ENCODE results near the gene PAX4.

The PAX4 gene

DNA sequence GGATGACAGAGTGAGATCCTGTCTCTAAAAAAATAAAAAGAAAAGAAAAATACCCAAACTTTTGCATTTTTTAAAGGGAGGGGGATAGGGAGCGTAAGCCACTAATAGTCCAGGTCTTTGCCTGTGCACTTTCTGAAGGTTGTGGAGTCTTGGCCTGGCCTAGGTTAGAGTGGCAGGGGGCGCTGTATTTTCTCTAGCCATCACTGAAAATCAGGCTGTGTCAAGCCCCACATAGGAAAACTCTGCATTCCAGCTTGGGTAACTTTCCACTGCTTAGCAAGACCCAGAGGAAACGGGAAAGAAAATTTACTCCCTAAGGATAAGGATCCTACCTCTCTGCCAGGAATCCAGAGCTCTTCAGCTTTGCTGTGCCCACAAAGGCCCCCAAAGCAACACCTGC is 10.5 kb upstream of the PAX4 start:
- no peak for DNase-seq

DNA sequence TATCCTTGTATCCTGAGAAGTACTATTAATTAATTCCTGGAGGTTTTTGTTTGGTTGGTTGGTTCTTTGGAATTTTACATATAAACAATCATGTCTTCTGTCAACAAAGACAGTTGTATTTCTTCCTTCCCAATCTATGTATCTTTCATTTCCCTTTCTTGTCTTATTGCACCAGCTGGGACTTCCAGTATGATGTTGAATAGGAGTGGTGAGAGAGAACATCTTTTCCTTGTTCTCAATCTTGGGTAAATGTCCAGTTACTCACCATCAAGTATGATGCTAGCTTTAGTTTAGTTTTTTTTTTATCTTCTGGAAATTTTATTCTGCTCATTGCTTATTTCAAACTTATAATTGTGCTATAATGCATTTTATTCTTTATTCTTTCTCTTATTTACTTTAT is 7.4 kb upstream of the PAX4 start:
- no peak for DNase-seq

DNA sequence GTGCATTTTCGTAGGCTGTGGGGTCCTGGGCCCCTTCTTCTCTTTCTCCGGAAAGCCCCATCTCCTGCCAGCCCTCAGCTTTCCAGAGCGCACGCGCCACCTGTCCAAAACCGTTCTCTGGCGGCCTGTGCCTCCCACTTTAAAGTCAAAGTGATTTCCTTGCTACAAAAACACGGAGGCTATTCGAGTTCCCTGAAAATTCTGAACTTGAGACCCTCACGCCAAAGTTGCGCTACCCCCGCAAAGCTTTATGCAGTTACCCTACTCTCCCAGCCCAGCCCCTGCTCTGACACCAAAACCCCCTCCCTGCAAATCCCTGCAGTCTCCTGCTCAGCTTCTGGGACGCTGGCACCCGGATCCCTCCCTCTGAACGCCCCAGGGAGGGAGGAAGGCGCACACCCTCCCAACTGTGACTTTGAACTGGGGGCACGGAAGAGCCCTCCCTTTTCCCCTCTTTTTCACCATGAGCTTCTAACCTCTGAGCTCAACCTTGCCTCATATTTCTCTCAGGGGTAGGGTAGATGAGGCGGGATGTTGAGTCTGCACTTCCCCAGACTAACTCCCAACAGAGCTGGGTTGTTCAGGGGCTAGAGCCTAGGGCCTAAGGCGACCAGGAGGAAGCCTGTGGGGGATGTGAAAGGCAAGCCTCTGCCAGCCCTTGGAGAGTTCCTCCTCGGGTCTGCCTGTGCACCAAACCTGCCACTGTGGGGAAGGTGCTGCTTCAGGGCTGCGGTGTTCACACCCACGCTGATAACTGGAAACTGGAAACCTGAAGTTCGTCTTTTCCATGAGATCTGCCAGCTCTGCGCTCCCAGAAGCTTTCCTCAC is 2.7 kb upstream of the PAX4 start:
- no peak for DNase-seq

DNA sequence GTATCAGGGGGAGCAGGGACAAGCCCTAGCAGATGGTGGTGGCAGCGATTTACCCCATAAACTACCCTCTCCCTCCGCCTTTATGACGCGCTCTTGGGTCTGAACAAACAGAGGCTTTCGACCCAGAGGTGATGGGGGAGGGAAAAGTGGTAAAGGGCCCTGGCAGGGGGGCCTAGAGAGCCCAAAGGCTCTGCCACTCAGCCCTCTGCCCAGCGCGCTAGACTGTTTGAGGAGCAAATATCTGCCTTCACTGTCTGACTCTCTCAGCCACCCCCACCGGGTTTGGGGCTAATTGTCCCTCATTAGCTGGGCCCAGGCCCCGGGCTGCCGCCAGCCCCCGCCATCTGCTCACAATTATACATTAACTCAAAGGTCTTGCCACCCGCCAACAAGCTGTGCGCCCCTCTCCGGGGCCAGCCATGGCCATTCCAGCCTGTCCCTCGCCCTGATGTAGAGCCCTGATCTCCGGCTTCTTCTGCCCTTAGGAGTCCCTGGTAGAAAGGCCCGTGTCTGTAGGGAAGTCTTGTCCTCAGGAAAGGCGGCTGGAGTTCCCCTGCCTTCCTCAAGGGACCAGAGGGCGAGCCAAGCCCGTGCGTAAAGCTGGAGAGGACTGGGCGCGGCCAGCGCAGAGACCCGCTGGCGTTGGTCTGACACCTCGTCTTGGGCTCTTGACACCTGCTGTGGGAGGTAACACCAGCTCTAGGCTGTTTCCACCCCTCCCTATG is 1.9 kb upstream of the PAX4 start:
- DNase-seq: no peak

DNA sequence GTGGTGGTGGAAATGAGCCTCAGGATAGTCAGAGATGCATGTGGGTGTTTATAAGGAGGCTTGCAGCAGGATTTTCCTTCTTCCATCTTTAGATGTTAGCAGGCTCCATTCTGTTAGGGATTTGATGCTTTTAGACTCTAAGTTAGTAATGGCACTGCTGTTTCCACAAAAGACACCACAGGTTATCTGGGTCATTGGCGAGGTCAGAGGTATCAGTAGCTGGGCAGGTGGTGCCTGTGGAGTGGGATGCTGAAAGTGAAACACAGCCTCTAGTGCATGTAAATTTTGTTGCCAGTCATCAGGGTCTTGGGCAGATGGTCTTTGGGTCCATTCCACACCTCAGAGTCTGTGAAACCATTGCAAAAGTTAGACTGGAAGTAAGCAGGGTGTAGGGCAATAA is 833 bp upstream of the PAX4 start:
- no peak for DNase-seq

DNA sequence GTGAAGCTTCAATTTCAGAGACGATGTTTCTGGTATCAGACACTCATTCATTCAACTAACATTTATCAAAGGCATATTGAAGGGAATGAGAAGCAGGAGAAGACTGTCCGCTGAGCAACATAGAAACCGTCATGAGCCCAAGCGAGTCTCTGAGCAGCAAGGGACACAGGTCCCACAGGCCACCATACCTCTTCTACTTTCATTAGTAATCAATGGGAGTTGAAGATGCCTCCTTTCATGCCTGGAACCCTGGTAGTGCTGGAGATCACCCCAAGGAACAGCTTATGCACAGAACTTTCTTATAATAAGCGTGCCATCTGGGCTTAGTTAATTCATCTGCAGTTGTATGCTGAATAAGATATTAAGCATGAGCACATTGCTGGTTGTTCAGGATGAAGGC is 1.2 kb downstream of the PAX4 start:
- DNase-seq: no peak

DNA sequence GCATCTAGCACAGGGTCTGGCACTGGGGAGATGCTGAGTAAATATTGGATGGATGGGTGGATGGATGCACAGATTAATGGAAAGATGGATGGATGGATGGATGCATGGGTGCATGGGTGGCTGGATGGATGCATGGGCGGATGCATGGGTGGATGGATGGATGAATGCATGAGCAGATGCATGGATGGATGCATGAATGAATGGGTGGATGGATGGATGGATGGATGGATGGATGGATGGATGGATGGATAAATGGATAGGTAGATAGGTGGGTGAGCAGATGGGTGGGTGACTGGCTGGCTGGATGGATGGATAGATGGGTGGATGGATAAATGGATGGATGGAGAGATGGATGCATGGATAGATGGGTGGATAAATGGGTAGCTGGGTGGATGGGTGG is 5.7 kb downstream of the PAX4 start:
- DNase-seq: no peak

DNA sequence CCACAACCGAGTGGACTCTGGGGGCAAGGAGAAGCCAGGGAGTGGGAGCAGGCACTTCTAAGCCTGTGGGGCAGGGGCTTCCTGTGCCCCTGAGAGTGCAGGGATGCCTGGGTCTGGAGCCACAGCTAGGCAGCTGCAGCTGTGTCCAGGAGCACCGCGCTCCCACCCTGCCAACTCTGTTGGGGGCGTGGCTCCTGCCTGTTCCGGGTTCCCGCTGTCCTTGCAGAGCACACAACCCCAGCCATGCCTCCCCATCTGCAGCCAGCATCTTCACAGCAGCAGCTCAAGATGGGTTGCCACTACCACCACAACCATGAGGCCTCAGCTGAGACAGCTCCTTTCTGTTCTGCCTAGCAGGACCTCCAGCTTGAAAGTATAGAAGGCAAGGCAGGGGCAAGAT is 8.6 kb downstream of the PAX4 start:
- no peak for DNase-seq

DNA sequence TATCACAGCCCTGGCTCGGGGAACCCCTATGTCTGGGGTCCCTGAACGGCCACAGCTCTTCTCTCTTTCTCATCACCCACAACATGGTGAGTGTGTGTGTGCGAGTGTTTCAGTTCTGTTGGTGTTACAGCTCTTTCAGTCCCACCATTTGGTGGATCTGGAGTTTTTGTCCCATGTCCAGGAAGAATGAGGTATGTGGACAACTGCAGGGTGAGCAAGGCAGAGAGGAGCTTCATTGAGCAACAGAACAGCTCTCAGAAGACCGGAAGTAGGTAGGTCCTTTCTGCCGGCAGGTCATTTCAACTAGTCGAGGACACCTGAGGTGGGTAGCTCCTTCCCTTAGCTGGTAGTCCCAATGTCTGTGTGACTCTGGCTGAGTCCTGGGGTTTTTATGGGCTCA is 9.5 kb downstream of the PAX4 start:
- DNase-seq: no peak

DNA sequence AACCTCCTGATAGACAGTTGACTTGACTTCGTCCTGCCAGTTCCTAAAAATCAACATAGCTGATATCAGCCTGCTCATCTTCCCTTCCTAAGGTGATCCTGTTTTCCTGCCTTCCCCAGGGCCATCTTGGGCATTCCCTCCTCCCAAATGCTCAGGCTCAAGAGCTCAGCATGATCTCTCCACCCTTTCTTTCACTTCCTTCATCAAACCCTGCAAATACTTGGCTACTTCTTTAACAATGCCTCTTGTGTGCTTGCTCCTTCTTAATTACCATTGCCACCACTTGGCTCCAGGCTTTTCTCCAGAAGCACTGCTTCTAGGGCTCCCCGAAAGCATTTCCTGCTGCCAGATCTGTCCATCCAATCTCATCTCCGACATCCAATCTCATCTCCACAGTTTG is 17.1 kb downstream of the PAX4 start:
- DNase-seq: no peak

DNA sequence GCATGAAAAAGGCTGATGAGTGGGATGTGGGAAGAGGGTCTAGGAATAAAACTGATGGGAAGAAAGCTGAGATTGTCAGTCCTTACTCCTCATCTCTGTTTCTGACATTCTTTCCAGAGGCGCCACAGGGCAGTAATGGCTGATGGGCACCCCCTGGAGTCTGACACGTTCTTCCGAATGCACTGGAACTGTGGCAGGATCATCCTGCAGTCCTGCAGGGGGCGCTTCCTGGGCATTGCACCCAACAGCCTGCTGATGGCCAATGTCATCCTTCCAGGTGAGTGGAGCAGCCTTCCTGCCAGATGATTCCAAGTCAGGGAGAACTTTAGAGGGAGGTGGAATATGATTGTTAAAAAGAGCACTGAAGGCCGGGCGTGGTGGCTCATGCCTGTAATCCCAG is 19.6 kb downstream of the PAX4 start:
- DNase-seq: no peak

DNA sequence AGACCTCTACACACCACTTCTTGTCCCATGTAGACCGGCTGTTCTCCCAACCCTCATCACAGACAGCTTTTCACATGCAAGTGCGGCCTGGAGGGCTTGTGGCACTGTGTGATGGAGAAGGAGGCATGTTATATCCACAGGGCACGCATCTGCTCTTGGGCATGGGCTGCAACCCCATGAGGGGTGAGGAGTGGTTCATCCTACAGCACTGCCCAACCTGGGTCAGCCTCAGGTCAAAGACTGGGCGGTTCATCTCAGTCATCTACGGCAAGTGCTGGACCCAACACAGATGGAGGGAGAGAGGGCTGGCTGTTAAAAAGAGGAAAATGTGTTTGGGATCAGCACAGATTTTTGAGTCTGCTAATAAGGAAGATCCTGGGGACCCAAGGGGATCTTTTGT is 22.2 kb downstream of the PAX4 start:
- no peak for DNase-seq

DNA sequence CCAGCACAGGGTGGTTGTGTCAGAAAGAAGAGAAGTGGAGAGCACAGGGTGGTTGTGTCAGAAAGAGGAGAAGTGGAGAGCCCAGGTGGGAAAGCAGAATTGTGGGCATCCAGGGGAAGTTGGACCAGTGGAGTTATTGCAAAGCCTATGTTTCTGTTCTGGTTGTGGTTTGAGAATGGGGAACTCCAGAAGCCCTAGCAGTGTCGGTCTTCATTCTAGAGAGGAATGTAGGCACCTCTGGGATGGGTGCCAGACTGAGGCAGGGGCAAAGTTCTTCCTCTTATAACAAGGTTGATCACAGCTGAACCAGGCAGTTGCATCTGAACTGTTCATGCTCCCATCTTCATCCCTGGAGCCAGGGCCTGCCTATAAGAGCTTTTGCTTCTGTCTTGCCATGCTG is 23.5 kb downstream of the PAX4 start:
- DNase-seq: no peak

DNA sequence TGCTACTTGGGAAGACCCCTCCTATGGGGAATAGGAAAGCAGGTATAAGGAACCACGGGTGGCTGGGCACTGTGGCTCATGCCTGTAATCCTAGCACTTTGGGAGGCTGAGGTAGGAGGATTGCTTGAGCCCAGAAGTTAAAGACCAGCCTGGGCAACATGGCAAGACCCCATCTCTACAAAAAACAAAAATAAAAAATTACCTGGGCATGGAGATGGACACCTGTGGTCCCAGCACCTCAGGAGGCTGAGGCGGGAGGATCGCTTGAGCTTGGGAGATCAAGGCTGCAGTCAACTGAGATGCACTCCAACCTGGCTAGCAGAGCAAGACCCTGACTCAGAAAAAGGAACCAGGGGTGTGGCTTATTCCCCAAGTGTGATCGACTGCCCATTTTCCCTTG is 25.4 kb downstream of the PAX4 start:
- no peak for DNase-seq

DNA sequence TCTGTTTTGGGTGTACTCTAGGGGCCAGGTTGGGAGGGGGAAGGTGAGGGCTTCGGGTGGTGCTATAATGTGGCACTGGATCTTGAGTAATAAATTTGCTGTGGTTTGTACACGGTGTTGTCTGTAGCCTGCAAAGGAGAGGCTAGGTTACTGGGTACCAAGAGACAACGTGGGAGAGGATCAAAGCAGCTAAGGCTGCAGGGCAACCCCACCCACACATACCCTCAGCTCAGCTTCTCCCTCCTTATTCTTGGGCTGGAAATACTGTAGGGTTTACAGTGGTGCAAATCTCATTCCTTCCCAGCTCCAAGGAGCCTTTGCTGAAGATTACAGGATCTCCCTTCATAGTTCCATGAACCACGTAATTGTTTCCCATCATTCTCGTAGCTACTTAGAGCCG is 26.4 kb downstream of the PAX4 start:
- no peak for DNase-seq

DNA sequence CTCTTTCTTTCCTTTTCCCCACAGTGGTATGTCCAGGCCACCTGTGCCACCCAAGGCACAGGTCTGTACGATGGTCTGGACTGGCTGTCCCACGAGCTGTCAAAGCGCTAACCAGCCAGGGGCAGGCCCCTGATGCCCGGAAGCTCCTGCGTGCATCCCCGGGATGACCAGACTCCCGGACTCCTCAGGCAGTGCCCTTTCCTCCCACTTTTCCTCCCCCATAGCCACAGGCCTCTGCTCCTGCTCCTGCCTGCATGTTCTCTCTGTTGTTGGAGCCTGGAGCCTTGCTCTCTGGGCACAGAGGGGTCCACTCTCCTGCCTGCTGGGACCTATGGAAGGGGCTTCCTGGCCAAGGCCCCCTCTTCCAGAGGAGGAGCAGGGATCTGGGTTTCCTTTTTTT is 26.8 kb downstream of the PAX4 start:
- DNase-seq: no peak

DNA sequence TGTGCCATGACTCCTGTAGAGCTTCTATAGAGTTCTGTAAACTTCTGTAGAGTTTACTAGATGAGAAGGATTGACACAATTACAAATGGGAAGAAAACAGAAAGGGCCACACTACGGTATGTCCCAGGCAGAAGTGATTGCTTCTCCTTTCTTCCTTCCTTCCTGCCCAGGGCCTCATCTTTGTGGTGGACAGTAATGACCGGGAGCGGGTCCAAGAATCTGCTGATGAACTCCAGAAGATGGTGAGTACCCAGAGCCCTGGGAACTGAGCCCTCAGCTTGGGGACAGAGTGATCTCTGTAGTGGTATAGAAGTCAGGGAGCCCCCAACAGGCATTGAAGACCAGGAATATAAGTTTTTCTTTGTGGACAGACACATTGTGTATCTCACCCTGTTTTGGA is 28.0 kb downstream of the PAX4 start:
- no peak for DNase-seq

DNA sequence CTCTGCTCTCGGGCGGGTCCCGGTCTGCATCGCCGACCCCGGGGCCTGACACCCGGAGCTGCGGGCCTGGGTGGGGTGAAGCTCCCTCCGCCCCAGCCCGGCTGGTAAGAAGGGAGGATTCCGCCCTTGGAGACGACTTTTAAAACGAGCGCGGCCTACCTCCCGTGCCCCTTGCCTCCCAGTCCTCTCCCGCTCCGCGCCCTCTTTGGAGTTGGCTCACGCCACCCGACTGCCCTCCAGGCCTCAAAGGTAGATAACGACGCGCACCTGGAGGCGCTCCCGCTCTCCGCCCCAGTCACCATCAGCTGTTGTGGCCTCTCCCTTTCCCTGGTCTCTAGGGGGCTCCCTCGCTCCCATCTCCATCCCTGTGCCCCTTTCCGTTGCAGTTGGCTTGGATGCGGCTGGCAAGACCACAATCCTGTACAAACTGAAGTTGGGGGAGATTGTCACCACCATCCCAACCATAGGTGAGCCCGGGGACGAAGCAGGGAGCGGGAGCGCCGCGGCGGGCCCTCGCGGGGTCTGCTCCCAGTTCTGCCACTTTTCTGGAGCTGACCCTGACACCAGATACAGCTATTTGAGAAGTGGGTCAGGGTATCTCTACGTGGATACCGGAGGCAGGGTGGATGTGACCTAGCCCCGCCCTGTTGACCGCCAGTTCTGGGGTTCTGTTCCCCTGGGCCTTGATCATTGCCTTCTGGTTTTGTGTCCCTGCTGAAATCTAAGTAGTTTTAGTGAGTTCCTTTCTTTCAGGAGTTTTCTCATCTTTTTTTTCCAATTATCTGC is 29.1 kb downstream of the PAX4 start:
- peak in 1 of 2 experiments; percentile 22 for DNase-seq

DNA sequence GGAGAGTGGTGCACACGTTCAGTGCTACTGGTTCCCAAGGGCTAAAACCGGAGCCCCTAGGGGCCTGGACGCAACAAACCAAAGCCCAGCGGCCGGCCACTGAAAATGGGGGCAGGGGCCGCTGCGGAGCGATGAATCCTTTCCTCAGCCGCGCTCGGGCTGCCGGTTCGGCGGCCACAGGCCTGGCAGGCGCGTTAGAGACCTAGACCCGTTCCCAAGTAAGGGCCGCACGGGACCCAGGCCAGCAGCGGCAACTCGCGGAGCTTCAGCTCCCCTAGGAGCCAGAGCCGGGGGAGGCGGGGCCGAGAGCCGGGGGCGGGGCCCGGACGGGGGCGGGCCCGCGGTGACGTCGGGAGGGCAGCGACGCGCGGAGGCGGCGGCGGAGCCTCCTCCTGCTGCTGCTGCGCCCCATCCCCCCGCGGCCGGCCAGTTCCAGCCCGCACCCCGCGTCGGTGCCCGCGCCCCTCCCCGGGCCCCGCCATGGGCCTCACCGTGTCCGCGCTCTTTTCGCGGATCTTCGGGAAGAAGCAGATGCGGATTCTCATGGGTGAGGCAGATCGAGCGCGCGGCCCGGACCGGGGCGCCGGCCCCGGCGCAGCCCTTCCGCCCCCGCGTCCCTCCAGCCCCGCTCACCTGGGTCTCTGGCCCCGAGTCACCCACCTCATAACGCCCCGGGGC is 29.8 kb downstream of the PAX4 start, which contains the start of gene ARF5:
TSS of gene ARF5 (plus strand) at position 393 of the 678 bp plus-strand sequence. CDS start at position 481, 88 bp downstream.
- DNase-seq: peak; percentile 86 to 90

DNA sequence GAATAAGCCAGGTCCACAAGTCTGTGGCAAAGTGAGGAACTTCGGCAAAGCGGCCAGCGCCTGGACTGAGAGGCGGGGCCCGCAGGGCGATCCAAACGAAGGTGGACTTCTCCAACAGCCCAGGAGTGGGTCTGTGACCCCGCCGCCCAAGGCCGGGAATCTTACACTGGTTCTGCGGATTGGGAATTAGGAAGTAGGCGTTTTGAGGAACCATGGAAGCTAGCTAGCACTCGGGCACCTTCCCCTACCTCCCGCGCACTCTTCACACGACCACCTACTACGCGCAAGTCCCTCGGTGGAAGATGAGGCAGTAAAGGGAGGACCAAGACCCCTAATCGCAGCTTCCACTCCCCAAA is 30.3 kb downstream of the PAX4 start:
- no peak for DNase-seq

DNA sequence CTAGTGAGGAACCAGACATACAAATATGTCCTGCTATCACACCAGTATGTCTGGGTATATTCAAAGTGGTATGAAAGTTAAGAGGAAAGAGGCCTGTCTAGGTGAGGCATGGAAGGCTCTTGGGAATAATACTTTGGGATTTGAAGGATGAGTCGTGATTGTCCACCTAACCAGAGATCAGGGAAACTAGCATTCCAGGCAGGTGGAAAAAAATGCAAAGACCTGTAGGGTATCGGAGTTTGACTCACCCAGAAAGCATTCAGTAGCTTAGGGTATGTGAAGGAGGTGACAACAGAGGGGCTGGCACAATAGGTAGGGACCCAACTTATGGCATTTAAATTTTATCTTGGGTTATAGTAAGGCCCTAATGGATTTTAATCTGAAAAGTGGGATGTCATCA is 31.6 kb downstream of the PAX4 start:
- no peak for DNase-seq

DNA sequence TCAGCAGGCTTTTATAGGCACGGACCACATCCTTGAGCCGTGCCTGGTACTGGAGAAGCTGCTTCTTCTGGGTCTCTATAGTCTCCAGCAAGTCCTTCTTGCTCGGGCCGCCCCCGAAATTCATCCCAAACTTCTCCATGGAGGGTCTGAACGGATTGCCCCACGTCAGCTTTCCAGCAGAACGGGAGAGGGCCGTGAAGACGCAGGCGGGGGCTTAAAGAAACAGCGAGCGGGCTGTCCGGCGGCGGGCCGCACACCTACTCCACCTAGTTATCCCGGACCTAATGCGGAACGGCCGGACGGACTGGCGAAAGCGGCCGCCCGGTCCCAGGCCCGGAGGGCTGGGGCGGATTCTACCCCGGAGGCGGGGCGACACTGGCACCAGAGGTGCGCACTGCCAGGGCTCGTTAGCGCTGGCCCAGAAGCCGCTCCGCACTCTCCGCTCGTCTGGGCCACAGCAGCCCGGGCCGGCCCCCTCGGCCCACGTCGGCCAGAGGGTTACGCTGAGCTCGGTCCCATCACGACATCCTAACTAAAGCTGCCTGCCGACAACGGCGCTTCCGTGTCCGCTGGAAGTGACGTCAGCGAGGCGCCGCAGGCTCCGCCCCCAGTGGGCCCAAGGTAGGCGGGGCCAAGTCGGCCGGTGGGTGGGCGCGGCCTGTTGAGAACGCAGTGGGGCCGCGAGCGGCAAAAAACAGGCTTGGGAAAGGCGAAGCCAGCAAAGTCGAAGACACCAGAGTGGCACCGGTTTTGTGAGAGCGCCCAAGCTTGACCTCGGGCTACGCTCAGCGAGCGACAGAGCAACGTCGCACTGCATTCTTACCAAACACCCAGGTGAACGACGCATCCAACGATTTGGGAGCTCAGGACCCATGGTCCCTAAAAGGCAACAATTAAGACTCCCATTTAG is 32.6 kb downstream of the PAX4 start, which contains the start of gene GCC1:
TSS of gene GCC1 (minus strand) at position 553 of the 910 bp plus-strand sequence. CDS start at position 139, 414 bp downstream.
- peak; percentile 89 to 94 for DNase-seq

All from stimulated activated CD4-positive, alpha-beta T cell treated with anti-CD3 and anti-CD28 coated beads, Interleukin-4, amount 100 ng/mL, for 4 hours (primary cell).